ENCODE measurements around the gene ADAMTS2.

ADAMTS2 gene

DNA sequence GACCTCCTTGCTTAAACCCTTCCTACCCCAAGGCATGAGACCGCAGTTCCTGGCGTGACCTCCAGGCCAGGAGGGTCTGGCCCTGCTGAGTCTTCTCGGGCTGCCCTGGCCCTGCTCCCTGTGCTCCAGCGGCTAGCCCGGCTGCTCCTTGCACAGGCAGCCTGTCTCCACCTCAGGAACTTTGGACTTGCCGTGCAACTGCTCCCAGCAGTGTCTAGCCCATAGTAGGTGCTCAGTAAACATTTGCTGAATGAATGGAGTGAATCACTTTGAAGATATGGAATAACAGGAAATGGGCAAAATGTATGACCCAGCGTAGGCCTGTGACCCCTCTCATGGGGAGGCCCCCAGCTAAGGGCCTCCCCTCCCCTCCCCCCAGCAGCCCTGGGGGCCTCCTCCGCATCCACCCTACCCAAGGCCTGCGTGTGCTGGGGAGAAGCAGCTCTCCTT is 158.0 kb downstream of the ADAMTS2 start:
- no peak for DNase-seq

DNA sequence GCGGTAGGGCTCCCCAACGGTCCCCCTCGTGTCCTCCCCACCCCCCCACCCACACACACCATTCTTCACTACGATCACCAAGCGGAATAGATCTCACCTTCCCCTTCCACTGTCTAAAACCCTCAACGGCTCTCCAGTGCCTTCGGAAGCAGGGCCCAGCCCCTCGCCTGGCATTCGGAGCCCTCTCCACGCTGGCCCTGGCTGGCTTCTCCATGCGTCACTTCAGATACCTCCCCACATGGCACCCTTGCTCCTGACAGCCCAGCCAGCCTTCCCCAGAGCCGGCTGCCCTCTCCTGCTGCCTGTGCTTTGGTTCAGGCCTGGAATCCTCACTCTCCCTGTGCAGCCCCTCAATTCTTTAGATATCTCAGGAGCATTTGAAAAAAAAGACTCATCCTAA is 158.5 kb downstream of the ADAMTS2 start:
- no peak for DNase-seq

DNA sequence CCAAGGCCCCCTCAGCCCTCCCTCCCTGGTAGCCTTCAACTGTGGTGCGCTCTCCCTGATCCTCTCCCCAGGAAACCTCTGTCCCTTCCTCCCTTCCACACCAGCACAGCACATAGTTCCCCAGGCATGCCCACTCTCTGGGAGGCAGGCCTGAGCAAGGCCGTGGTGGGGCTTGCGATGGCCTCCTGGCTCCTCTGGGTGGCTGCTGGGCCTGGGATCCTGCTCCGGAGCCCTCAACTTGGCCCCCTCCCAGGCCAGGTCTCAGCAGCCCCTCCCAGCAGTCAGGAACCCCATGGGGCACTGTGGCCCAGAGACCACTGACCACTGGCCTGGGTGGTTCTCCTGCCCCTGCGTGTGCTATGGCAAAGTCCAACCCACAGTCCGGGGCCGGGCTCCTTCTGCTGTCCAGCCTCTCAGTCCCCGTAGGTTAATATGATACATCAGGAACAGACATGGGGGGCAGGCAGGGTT is 159.3 kb downstream of the ADAMTS2 start:
- no peak for DNase-seq

DNA sequence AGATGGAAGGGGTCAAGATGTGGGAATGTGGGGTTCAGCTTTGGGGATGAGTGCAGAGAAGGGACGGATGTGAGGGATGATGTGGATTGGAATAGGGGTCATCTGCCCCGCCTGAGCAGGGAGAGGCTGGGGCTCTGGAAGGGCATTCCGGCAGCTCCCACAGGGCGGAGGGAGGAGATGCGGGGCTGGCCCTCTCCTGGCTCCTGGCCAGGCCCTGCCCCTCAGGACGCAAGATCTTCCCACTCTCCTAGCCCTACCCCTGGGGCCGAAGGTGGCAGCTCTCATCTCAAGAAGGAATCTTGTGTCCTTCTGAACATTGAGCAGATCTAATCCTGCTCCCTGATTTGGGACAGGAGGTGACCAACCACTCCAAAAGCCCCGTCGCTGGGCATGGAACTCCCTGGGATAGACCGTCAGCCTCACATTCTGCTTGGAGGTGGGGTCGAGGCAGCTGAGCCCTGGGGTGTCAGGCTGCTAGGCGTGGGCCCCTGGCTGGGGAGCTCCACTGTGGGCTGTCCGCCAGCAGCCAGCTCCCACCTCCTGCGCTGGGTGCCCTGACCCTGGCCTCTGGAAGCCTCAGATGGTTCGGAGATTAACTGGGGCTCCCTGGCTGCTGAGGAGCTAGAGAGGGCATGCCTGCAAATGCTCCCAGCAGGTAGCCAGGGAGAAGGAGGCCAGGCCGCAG is 159.9 kb downstream of the ADAMTS2 start:
- no peak for DNase-seq

DNA sequence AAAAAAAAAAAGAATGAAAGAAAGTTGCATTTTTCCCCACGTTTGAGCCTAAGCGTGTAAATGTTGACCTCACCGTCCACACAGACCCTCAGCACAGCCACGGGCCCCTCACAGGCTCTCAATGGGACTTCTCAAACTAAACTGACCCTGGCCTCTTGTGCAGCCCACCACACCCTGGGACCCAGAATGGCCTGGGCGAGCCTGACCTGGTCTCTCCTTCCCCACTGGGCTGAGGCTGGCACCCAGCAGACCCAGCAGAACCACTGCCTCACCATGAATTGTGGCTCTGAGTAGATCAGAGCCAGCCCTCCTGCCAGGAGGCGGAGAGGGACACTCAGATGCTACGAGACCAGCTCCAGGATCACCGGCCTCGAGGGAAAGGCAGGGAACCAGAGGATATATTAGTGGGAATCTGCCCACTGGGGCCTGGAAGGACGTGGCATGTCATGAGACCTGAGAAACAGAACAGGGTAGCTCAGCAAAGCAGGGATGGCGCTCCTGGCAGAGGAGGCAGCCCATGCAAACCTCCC is 160.7 kb downstream of the ADAMTS2 start:
- no peak for DNase-seq

DNA sequence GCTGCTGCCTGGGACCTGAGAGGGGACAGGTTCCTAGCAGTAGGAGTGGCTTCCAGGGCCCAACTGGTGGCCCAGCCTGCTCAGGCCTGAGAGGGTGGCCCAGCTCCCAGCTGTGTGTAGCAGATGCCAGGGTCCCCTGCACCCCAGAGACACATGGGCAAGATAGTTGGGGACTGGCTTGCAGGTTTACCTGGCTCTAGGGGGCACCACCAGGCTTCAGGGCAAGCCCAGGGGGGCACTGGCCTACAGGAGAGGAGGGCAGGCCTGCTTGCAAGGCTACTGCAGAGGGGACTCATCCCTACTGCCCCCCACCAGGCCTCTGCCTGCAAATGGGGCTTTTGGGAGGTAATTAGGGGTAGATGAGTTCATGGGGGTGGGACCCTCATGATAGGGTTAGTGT is 161.8 kb downstream of the ADAMTS2 start:
- DNase-seq: no peak

DNA sequence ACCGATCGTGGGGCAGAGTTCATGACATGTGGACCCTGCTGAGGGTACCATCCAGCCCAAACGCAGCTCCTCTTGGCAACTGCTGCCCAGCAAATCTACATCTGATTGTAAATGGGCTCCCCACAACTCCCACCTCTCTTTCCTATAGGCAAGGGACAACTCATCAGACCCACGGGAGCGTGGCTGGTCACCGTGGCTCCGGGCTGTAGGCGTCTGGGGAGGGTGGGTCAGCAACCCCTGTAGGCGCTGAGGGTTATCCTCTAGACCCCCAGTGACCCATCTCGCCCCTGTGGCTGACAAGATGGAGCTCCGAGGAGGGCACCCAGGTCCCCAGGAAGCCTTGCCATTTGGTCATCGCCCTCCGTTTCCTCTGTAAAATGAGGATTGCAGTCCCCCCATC is 162.7 kb downstream of the ADAMTS2 start:
- DNase-seq: no peak

DNA sequence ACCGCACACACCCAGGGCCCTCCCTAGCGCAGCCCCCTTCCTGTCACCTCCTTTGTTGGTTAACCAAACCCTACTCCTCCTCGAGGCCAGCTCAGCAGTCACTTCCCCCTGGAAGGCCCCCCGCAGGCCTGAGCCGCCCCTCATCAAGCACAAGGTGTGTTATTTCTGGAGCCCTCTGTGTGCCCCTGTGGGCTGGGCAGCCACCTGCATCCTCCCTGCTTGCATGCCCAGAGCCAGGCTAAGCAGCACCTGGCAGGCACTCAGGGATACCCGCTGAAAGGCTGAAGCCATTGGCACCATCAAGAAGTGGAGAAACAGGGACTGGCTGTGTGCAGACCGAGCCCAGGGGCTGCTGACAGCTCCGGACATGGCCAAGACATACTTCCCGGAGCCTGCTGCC is 163.3 kb downstream of the ADAMTS2 start:
- no peak for DNase-seq

DNA sequence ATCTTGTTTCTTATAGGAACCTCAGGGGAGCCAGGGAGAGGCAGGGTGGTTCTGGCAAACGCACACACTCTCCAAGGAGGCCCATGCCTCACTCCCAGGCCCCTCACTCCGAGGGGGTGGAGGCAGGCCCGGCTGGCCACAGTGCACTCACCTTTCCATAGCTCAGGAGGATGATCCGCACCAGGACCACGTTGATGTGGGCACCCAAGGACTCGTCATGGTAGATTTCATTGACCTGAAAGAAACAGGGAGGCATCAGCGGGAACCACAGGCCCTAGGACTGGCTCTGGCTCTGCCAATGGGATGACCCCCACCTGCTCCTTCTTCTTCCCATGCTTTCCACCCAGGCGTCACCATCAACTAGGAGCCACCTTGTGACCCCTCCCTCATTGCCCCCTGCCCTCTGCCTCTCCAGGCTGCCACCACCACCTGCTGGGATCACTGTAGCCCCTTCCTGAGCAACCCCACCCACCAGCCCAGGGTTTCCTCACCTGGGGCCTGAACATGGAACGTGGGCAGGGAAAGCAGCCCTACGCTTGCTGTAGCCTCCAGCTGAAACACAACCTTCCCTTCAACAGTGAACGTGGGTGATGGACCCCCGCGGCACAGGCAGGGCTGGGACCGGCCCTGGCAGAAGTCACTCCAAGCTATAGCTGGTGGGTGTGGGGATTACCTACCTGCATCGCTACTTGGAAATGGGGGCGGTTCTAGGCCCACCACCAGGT is 164.2 kb downstream of the ADAMTS2 start:
- DNase-seq: no peak

DNA sequence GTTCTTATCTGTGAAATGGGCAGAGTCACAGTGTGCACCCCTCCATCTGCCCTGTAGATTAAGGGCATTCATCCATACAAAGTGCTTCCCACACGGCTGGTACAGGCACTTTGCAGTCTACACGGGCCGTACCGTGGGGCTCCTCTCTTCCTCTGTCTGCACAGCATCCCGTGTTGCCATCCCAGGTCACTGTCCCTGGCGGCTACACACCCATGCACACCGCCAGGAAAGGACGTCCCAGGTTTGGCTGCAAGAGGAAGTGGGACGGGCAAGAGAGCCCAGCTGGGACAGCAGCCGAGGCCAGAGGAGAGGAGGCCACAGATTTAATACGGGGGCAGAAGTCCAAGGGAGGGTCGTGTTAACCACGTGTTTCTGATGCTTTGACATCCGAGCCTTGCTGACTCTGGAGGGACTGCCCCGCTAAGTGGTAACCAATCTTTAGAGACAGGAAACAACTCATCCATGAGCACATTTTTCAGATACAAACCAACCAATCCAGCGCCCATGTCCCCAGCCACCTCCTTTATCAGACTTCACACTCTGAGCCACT is 165.1 kb downstream of the ADAMTS2 start:
- DNase-seq: no peak

DNA sequence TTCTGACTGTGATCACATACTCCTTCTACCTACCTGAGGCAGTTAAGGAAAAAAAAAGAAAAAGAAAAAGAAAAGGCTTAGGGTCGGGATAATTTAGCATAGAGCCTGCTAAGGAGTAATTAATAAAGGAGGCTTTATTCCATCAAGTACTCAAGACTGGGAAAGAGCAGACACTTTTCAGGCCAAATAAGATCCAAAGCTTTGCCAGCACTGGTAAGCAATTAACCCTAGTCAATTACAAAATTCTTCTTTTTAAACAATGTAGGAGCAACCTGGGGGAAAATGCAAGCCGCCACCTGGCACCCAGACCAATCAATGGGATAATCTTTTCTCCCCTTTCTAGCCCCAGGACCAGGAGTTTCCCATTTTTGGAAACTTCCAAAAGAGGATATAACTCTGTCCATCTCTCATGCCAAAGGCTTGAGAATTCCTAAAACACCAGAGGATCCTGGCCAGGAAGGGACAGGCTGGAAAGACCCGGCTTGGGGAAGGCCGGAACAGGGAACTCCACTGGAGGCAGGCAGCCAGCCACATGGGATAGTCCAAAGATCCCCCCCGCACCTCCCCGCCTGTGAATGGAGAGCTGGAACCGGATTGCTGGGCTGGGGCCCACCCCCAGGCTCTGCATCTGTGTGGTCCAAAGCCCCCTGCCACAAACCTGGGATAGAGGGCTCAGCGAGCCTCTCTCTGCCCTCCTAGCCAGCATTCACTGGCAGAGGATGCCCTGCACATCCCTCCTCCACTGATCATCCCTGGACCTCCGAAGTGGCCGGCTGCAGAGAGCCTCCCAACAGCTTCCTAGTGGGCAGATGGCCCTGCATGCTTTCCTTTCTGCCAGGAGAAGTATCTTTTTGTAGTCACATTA is 167.3 kb downstream of the ADAMTS2 start:
- no peak for DNase-seq

DNA sequence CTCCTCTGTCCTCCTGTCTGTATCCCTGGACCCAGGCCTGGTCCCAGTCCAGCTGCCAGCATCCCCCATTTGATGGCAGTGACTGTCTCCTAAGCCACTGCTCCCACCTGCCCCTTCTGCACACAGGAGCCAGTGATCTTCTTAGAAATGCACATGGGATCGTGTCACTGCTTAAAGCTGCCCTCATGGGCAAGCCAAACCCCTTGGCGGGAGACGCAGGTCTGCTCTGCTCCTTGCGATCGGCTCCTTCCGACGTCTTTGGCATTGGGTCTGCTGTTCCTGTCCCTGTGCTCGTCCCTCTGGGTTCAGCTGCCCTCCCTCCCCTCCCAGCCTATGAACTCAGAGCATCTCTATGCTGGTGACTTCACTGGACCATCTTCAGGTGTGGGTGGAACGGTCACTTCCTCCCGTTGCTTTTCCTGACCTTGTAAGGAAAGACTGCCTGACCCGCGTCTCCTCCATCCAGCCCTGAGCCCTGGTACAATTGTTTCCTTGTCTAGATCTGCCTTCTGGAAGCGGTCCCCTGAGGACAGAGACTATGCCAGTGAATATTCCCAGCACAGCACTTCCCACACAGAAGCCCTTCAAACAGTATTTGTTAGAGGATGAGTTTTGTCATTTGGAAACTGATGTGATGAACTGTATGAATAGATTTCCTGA is 168.6 kb downstream of the ADAMTS2 start:
- no peak for DNase-seq

DNA sequence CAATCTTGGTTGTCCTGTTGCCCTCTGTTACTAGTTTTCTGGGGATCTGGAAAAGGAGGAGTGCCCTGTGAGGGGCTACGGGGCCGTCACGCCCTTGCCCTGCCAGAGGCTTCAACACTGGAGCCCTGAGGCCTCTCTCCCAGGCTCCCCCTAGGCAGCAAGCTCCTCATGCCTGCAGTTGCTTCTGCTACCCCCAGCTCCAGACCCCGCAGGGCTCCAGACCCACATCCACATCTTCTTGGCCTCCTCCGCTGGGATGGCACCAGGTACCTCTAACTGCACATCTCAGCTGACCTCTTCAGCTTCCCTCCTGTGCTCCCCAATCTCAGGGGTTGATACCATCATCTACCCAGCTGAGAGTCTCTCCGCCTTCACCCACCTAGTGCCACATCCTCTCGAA is 169.1 kb downstream of the ADAMTS2 start:
- no peak for DNase-seq

DNA sequence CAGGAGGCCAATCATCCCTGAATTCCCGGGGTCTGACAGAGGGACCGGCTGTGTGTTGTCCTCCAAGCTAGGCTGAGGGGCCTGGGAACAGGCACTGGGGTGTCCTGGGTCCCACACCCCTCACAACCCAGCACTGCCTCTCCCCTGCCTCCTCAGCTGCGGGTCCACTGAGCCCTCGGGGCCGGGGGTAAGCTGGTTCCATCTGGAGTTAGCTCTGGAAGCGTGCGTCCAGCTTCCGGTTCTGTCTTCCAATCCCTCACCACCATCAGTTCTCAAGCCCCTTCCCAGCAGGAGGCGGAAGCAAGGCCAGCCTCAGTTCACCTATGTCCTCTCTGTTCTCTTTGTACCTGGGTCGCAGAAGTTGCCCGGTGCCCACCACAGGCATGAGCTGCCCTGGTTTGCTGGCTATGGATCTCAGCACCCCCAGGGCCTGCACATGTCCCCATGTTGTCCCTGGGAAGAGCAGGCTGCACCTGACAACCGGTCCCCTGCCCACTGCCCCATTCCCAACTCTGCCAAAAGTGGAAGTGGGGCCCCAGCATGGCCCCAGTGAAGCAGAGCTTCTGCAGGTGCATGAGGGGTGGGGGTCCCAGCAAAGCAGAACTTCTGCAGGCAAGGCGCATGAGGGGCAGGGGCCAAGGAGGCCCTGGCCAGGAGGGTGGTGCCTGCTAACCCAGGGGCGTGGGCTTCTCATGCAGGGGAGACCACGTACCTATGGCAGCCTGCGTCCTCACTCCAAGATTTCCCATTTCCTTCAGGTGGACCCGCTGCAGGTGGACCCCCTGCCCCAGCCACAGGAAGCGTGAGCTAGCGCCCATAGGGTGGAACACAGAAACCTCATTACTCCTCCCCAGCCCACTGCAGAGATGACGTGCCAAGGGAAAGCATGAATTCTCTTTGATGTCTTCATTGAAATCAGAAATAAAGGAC is 173.2 kb downstream of the ADAMTS2 start:
- no peak for DNase-seq

DNA sequence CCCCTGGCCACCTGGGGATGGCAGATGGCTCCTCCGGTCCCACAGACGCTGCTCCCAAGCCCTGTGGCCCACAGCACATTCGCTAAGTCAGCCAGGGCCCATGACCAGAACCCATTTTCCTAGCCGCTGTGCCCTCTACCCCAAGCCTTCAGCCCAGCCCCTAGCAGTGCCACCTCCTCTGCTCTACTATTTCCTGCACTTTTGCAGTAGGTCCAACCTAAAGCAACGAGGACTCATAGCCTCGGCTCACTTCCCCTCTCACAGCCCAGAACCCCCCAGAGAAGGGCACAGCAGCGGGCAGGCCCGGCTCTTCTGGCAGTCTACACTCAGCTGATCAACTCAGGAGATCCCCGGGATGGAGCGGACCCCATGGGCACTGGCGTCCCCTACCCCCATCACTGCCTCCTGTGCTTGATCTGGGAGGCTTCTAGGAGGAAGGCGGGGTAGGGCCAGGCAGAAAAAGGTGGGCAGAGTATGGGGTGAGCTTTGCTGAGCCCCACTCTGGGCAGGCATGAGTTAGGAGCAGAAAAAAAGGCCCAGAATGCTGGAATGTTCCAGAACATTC is 173.9 kb downstream of the ADAMTS2 start:
- DNase-seq: no peak

DNA sequence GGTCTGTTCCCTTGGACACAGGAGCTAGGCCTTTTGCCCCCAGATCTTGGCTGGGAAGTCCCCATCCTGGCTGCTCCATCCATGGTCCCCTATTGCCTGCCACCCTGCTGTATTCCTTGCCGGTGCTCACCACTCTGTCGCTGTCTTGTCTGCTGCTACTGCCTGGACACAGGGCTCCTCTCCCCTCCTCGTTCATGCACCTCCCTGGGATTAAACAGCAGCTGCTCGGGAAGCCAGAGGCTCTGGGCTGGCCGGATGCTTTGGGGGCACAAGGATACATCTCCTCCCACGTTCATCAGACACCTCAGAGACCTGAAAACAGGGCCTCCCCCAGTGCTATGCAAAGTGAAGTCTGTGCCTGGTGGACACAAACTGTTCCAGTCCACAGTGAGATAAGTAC is 174.7 kb downstream of the ADAMTS2 start:
- no peak for DNase-seq

DNA sequence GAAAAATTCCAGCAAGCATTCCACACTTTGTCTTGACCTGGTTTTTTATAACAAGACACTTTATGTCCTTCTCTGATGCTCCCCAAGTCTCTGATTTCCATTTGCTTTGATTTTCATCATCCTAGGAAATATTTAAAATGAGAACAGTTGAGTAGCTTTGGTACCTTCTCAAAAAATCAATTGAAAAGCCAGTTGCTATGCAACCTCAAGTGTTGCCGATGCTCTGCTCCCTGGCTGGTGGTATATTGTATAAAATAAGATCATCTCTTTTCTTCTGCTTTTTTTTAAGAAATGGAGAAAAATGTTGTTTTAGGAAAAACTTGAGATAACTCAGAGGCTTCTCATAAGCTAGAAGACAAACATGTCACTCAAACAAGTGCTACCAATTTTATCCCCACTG is 175.4 kb downstream of the ADAMTS2 start:
- DNase-seq: no peak

DNA sequence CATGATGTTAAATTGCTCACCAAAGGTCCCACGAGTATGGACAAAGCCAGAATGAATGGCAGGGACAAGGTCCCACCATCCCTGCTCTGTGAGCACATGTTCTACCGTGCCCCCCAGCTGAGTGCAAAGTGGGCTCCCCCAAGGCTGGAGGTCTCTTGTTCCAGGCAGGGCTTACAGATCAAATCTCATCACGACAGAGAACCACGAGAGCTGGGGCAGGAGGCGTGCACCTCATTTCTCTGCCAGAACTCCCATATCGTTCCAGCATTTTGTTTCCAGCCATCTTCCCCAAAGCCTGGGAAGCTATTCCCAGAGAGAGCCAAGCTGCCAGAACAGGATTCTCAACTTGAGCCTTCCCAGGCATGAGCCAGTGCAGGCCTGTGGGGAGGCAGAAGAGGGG is 176.6 kb downstream of the ADAMTS2 start:
- DNase-seq: no peak

DNA sequence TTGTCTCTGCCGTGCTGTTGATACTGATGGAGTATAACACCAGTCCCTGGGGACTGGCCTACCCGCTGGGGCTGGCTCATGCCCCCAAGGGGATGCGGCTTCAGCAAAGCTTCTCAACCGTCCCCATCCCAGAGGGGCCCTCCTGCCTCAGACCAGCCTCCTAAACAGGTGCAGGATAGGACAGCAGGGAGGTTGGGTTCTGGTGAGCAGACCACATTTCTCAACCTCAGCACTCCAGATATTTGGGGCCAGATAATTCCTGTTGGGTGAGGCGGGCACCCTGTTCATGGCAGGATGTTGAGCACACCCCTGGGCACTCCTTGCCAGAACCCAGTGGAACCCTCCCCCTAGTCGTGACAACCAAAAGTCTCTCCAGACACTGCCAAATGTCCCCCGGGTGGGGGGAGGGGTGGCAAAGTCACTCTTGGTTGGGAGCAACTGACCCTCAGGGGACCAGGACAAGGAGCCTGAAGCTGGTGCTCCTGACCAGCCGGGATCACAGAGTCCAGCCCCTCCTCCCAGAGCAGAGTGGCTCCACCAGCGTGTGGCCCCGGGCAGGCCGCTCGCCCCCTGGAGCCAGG is 177.3 kb downstream of the ADAMTS2 start:
- DNase-seq: no peak

All from inflammatory macrophage treated with lipopolysaccharide for 4 hours (primary cell).